SK-N-SH (cell line): ENCODE results near the gene RAB4A. TPM values are rescaled to one million over a fixed set of nuclear protein-coding genes. Genes with fewer than 3 reads are reported as not detected.

ENCODE experiments used
- CTCF ChIA-PET: fragments of 300-600, 350-600 bp; formaldehyde crosslinking; extraction: SDS; loops from one replicate; lab custom pipeline; 2021; lab: Yijun Ruan, JAX
- POLR2A ChIA-PET: fragments of 350-600 bp; sonication (Branson Sonifier 250); formaldehyde crosslinking; extraction: SDS; loops from one replicate; lab custom pipeline; 2020; ENCODE audit warnings: antibody characterized with exemption, inconsistent platforms; lab: Yijun Ruan, JAX
- DNase-seq: peaks from one replicate; pipeline ENCODE4 v3.0.0; 2012
- H2AFZ ChIP-seq: fragments of 200-600 bp; sonication (generic); 2 replicates; pipeline ENCODE4 v1.8.1; 2016; ENCODE audit warnings: antibody characterized with exemption, mild to moderate bottlenecking, low read depth
- H3F3A ChIP-seq: fragments of 200-600 bp; sonication (generic); replicated peaks from 2 replicates; pipeline ENCODE3; 2016; ENCODE audit warnings: antibody characterized with exemption, mild to moderate bottlenecking; ENCODE audit not compliant: insufficient read depth
- H3K27ac ChIP-seq, 2 experiments: fragments of 200-500 bp in 1 of 2; fragments of 200-600 bp in 1 of 2; sonication (Bioruptor generic) in 1 of 2; sonication (generic), shearing (Covaris generic) in 1 of 2; 2 replicates each; pipeline versions ENCODE4 v1.5.1 to v1.6.1; 2014 to 2016; ENCODE audit warnings: low read depth in 2 of 2, inconsistent platforms in 1 of 2, low read length in 1 of 2, mild to moderate bottlenecking in 1 of 2, mixed read lengths in 1 of 2
- H3K27me3 ChIP-seq: fragments of 200-600 bp; sonication (generic), shearing (Covaris generic); 2 replicates; pipeline ENCODE4 v1.6.1; 2016; ENCODE audit warnings: mixed run types; ENCODE audit not compliant: insufficient read depth
- H3K36me3 ChIP-seq, 2 experiments: fragments of 200-500 bp in 1 of 2; fragments of 200-600 bp in 1 of 2; sonication (Bioruptor generic) in 1 of 2; sonication (generic) in 1 of 2; replicated peaks in 1 of 2; 2 replicates each; pipeline versions ENCODE3 to v1.5.1; 2014 to 2016; ENCODE audit warnings: low read length in 1 of 2, mild to moderate bottlenecking in 1 of 2; ENCODE audit not compliant: insufficient read depth in 2 of 2, control insufficient read depth in 1 of 2
- H3K4me1 ChIP-seq, 2 experiments: fragments of 200-500 bp in 1 of 2; fragments of 200-600 bp in 1 of 2; sonication (Bioruptor generic) in 1 of 2; sonication (generic), shearing (Covaris generic) in 1 of 2; 2 replicates each; pipeline versions ENCODE4 v1.5.1 to v1.6.1; 2014 to 2016; ENCODE audit warnings: low read depth in 1 of 2, low read length in 1 of 2, mixed run types in 1 of 2; ENCODE audit not compliant: insufficient read depth in 2 of 2, control insufficient read depth in 1 of 2
- H3K4me2 ChIP-seq: fragments of 200-600 bp; sonication (generic), shearing (Covaris generic); 2 replicates; pipeline ENCODE4 v1.6.1; 2017; ENCODE audit warnings: mixed run types
- H3K4me3 ChIP-seq, 2 experiments: fragments of 200-500 bp in 1 of 2; fragments of 200-600 bp in 1 of 2; sonication (Bioruptor generic) in 1 of 2; sonication (generic), shearing (Covaris generic) in 1 of 2; 2 replicates each; pipeline versions ENCODE4 v1.5.1 to v1.8.1; 2014 to 2016; ENCODE audit warnings: low read depth in 2 of 2, inconsistent platforms in 1 of 2, low read length in 1 of 2, mild to moderate bottlenecking in 1 of 2, mixed read lengths in 1 of 2, moderate library complexity in 1 of 2
- H3K79me2 ChIP-seq: fragments of 200-600 bp; sonication (generic); 2 replicates; pipeline ENCODE4 v1.8.1; 2017; ENCODE audit warnings: mild to moderate bottlenecking; ENCODE audit not compliant: insufficient read depth
- H3K9ac ChIP-seq: fragments of 200-600 bp; sonication (generic); 2 replicates; pipeline ENCODE4 v1.6.1; 2017; ENCODE audit warnings: mixed run types
- H3K9me2 ChIP-seq: fragments of 200-600 bp; sonication (generic); 2 replicates; pipeline ENCODE4 v1.6.1; 2017; ENCODE audit warnings: mixed run types
- H3K9me3 ChIP-seq: fragments of 200-600 bp; sonication (generic); 2 replicates; pipeline ENCODE4 v1.6.1; 2017; ENCODE audit warnings: mixed run types, mild to moderate bottlenecking, moderate library complexity
- H4K20me1 ChIP-seq: fragments of 200-600 bp; sonication (generic); 2 replicates; pipeline ENCODE4 v1.6.1; 2017; ENCODE audit warnings: mild to moderate bottlenecking, mixed run types; ENCODE audit not compliant: insufficient read depth
- CHD2 ChIP-seq: fragments of 150-350 bp; IDR thresholded peaks from 2 replicates; pipeline ENCODE4 v1.6.1; 2018; ENCODE audit warnings: low read length; ENCODE audit not compliant: partially characterized antibody
- EZH2phosphoT487 ChIP-seq: fragments of 200-600 bp; sonication (generic); IDR thresholded peaks from 2 replicates; pipeline ENCODE4 v1.6.1; 2017; ENCODE audit warnings: low read depth, mixed run types, mild to moderate bottlenecking, antibody characterized with exemption, moderate library complexity, borderline replicate concordance
- FOSL2 ChIP-seq: IDR thresholded peaks from 2 replicates; pipeline ENCODE4 v1.4.0; 2012; ENCODE audit warnings: low read depth, mild to moderate bottlenecking, moderate library complexity, borderline replicate concordance
- MAX ChIP-seq: IDR thresholded peaks from 2 replicates; pipeline ENCODE4 v1.4.0; 2012; ENCODE audit warnings: low read depth
- NFIC ChIP-seq: IDR thresholded peaks from 2 replicates; pipeline ENCODE4 v1.4.0; 2012; ENCODE audit warnings: borderline replicate concordance
- NRF1 ChIP-seq: IDR thresholded peaks from 2 replicates; pipeline ENCODE4 v1.6.1; 2012; ENCODE audit warnings: low read depth, mild to moderate bottlenecking, low read length
- POLR2AphosphoS5 ChIP-seq: IDR thresholded peaks from 2 replicates; pipeline ENCODE4 v1.6.1; 2012; ENCODE audit warnings: low read depth, low read length
- RAD21 ChIP-seq: IDR thresholded peaks from 2 replicates; pipeline ENCODE4 v1.6.1; 2012; ENCODE audit warnings: mild to moderate bottlenecking, low read length
- RXRA ChIP-seq: IDR thresholded peaks from 2 replicates; pipeline ENCODE4 v1.4.0; 2012; ENCODE audit warnings: low read depth, mild to moderate bottlenecking, borderline replicate concordance
- TAF1 ChIP-seq: IDR thresholded peaks from 2 replicates; pipeline ENCODE4 v1.6.1; 2012; ENCODE audit warnings: low read depth, mild to moderate bottlenecking, low read length, moderate library complexity, borderline replicate concordance
- TCF12 ChIP-seq: IDR thresholded peaks from 2 replicates; pipeline ENCODE4 v1.4.0; 2012
- TEAD4 ChIP-seq: IDR thresholded peaks from 2 replicates; pipeline ENCODE4 v1.4.0; 2012; ENCODE audit warnings: mild to moderate bottlenecking, borderline replicate concordance; ENCODE audit not compliant: insufficient read depth
- USF2 ChIP-seq: fragments of 150-350 bp; IDR thresholded peaks from 2 replicates; pipeline ENCODE4 v1.6.1; 2017; ENCODE audit warnings: antibody characterized with exemption, low read length, low read depth, borderline replicate concordance
- YY1 ChIP-seq: IDR thresholded peaks from 2 replicates; pipeline ENCODE4 v1.4.0; 2012; ENCODE audit warnings: low read depth, mild to moderate bottlenecking
- ZBTB33 ChIP-seq: IDR thresholded peaks from 2 replicates; pipeline ENCODE4 v1.4.0; 2012; ENCODE audit warnings: low read depth, borderline replicate concordance
- WGBS: methylation state at CpG from one replicate; pipeline ENCODE4 v1.1.6; 2017; ENCODE audit warnings: low lambda C conversion rate; 5-methylcytosine and 5-hydroxymethylcytosine counted together
- polyA plus RNA-seq, 3 experiments: library from polyadenylated mRNA; depleted of rRNA; stranded (reverse); fragments of >200 nt; gene quantifications; 2 replicates each; pipeline ENCODE4 v1.2.3, GENCODE V29; 2012
- TF ChIP-seq, protein P1 (sequence below): IDR thresholded peaks from 2 replicates; pipeline ENCODE4 v1.6.1; 2012; ENCODE audit warnings: mild to moderate bottlenecking, low read depth, low read length, moderate library complexity
- TF ChIP-seq, protein P2 (sequence below): IDR thresholded peaks from 2 replicates; pipeline ENCODE4; 2012
- TF ChIP-seq, protein P3 (sequence below): IDR thresholded peaks from 2 replicates; pipeline ENCODE4 v1.4.0; 2012; ENCODE audit warnings: low read depth, borderline replicate concordance

RAB4A gene
- polyA plus RNA-seq, 1 of the 3 experiments (the other 2 are of a cell fraction): 28.1 TPM

DNA sequence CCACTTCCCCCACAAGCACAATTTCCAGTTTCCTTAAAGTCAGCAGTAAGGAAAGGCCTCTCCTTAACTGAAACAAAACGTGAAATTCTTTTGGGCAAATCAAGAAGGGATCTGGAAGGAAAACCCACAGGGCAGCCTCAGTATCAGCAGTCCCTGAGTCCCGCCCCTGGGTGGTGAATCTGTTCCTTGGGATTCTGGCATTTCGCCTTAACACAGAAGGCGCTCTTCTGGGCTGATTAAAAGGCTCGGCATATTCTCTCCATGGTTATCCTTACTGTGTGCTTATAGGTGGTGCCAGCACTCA is 12.2 kb upstream of the RAB4A start (continued):
- TF ChIP-seq, protein P1, sequence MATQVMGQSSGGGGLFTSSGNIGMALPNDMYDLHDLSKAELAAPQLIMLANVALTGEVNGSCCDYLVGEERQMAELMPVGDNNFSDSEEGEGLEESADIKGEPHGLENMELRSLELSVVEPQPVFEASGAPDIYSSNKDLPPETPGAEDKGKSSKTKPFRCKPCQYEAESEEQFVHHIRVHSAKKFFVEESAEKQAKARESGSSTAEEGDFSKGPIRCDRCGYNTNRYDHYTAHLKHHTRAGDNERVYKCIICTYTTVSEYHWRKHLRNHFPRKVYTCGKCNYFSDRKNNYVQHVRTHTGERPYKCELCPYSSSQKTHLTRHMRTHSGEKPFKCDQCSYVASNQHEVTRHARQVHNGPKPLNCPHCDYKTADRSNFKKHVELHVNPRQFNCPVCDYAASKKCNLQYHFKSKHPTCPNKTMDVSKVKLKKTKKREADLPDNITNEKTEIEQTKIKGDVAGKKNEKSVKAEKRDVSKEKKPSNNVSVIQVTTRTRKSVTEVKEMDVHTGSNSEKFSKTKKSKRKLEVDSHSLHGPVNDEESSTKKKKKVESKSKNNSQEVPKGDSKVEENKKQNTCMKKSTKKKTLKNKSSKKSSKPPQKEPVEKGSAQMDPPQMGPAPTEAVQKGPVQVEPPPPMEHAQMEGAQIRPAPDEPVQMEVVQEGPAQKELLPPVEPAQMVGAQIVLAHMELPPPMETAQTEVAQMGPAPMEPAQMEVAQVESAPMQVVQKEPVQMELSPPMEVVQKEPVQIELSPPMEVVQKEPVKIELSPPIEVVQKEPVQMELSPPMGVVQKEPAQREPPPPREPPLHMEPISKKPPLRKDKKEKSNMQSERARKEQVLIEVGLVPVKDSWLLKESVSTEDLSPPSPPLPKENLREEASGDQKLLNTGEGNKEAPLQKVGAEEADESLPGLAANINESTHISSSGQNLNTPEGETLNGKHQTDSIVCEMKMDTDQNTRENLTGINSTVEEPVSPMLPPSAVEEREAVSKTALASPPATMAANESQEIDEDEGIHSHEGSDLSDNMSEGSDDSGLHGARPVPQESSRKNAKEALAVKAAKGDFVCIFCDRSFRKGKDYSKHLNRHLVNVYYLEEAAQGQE: no peak
- no peak for TF ChIP-seq CHD2

DNA sequence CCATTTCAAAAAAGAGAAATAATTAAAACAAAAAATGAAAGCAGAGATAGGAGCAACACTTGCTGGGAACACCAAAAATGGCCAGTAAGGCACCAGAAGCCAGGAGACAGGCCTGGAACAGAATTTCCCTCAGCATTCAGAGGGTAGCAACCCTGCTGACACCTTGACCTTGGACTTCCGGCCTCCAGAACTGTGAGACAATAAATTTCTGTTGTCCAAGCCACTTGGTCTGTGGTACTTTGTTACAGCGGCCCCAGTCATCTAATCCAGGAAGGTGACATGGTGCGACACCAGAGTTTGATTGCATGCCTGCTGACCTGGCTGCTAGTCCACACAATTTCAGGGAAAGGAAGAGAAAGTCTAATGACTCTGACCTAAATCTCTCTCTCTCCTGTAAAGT is 10.6 kb upstream of the RAB4A start:
- Histone ChIP-seq H3K27me3 (no peaks in the 10 kb centered on the region), H3K9me2 (no peaks in the 10 kb centered on the region), H3K79me2 (no peaks in the 10 kb centered on the region), H3F3A (no peaks in the 10 kb centered on the region), H4K20me1 (no peaks in the 10 kb centered on the region), H3K4me3 (no peak overlapping the region), H3K9me3 (no peaks in the 10 kb centered on the region), H3K4me1 (no peaks in the 10 kb centered on the region), H3K4me2 (no peak overlapping the region), H3K36me3 (no peaks in the 10 kb centered on the region), H3K27ac (no peak overlapping the region), H3K9ac (no peak overlapping the region), H2AFZ (no peak overlapping the region)
- 83% methylated on average over 3 of the region's 3 CpGs for WGBS
- CTCF ChIA-PET: interaction anchor here (0.8 to 8.4 kb wide), 3 partner anchors 222 to 596 kb away, joined by 3 to 61 read pairs (median 10); no protein-coding TSS in a partner anchor
- no peak for DNase-seq
- TF ChIP-seq NFIC: no peak
- no peak for TF ChIP-seq EZH2phosphoT487
- no peak for TF ChIP-seq TAF1
- no peak for TF ChIP-seq POLR2AphosphoS5
- TF ChIP-seq NRF1: no peak
- TF ChIP-seq RXRA: no peak
- TF ChIP-seq, protein P2, sequence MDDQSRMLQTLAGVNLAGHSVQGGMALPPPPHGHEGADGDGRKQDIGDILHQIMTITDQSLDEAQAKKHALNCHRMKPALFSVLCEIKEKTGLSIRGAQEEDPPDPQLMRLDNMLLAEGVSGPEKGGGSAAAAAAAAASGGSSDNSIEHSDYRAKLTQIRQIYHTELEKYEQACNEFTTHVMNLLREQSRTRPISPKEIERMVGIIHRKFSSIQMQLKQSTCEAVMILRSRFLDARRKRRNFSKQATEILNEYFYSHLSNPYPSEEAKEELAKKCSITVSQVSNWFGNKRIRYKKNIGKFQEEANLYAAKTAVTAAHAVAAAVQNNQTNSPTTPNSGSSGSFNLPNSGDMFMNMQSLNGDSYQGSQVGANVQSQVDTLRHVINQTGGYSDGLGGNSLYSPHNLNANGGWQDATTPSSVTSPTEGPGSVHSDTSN: no peak
- no peak for TF ChIP-seq USF2
- TF ChIP-seq TCF12: no peak
- no peak for TF ChIP-seq RAD21
- TF ChIP-seq YY1: no peak
- TF ChIP-seq MAX: no peak
- no peak for TF ChIP-seq FOSL2
- no peak for TF ChIP-seq ZBTB33
- TF ChIP-seq TEAD4: no peak
- TF ChIP-seq, protein P3, sequence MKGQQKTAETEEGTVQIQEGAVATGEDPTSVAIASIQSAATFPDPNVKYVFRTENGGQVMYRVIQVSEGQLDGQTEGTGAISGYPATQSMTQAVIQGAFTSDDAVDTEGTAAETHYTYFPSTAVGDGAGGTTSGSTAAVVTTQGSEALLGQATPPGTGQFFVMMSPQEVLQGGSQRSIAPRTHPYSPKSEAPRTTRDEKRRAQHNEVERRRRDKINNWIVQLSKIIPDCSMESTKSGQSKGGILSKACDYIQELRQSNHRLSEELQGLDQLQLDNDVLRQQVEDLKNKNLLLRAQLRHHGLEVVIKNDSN: no peak
- POLR2A ChIA-PET: interaction anchor here (1.1 kb wide), 1 partner anchor 10 kb away, joined by 3 read pairs; the partner anchor contains the start of gene RAB4A
